HG03196 (cell line): Measurements from ENCODE around the gene NTRK1.

Experiments used
- ATAC-seq: cut with Tn5 transposase; IDR thresholded peaks from one replicate; pipeline ENCODE4 v1.9.1; 2021; ENCODE audit not compliant: unreplicated experiment

The NTRK1 gene

GRCh38 chr1:156879876-156880275 lies 19.2 kb downstream of the NTRK1 start:
- ATAC-seq, result no peak

DNA sequence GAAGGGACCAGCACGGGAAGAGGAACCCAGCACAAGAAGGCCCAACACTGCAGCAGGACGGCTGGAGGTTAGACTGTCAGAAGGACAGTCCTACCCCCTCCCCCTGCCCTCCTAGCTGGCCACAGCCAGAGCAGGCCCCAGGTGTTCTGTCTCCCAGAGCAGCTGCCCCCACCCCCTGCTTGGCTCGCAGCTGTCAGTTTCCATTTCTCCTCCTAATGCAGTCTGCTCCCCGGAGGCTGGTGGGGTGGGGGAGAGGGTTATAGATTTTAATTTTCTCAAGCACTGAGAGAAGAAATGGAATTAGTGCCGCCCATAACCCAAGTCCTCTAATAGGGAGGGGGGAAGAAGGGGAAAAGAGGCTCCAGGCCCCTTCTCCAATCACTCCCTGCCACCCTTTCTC lies 19.8 kb downstream of the NTRK1 start:
- no peak for ATAC-seq

- no peak for ATAC-seq
Observed at GRCh38 chr1:156881101-156881500, 20.4 kb downstream of the NTRK1 start.

- ATAC-seq, result no peak
Observed at GRCh38 chr1:156881663-156882062, 21.0 kb downstream of the NTRK1 start.

DNA sequence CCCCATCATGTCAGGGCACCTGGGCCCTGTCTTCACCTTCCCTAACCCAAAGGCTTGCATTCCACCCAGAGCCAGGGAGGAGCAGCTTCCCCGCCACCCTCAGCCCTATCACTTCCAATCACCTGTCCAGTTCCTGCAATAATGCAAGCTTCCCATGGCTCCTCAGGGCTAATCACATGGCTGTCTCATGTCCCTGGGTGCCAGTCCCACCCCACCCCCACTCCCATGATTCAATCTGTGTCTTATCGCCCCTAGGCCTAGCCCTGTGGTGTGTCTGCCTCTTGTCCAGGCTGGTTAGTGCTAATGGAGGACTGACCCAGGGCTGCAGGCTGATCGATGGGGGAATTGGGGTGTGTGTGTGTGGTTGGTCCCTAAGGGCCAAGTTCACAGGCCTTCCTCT lies 21.9 kb downstream of the NTRK1 start:
- no peak for ATAC-seq

DNA sequence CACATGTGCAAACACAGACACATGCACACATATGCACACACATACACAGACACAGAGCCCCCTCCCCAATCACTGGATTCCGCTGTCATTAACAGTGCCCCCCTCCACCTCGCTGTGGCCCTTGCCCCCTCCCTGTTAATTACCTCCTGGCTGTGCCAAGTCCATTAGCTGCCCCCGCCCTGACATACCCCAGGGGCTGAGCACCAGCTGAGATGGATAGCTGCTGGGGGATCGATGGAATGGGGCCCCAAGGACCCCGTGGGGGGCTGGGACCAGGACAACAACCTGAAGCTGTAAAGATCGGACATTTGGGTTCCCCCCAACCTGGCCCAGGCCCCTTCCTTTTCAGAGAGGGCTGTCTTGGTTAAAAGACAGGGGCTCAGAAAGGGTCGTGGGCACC lies 23.3 kb downstream of the NTRK1 start:
- no peak for ATAC-seq

DNA sequence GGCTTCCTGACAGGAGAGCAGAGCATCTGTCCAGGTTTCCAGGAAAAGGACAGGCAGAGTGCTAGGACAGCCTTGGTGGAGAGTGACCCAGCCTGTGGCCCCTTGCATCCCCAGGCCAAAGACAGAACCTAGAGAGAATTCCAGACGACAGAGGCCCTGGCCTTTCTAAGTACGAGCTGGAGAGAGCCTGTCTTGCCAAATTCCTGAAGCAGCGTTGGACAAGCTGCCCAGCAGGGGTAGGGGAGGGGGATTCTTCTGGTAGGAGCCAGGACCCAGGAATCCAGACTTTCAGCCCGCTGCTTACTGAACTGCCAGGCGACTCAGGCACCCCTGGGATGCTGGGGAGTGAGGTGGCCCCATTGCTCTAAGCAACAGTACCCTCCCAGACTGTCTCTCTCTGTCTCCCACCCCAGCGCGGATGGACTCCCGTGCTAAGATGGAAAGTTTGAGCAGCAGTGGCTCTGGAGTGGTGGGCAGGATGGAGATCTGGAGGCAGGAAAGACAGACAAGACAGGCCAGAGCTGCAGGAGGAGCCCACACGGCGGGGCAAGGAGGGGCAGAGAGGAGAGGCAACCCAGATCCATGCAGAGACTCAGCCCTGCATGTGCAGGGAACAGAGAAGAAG lies 24.0 kb downstream of the NTRK1 start:
- ATAC-seq, result no peak

- no peak for ATAC-seq
Observed at GRCh38 chr1:156885314-156885713, 24.6 kb downstream of the NTRK1 start.

DNA sequence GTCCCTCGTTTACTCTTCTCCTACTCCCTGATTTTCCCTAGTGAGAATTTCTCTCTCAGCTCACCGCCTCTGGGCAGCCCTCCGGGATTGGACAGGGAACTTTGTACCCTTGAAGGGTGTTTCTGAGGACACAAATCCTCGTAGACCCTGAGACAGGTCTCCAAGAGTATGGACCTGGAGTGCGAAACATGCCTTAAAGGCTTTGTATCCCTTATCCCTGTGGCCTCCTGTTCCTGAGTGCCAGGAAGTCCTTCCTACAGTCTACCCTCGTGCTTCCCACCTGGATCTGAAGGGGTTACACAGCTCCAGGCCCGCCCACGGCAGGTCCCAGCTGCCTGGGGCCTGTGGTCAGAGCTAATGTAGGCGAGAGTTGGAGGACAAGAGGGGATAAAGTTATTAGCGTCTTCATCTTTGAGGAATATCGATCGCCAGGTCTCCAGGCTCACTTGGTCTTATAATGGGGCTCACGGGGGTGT lies 25.3 kb downstream of the NTRK1 start:
- ATAC-seq, result no peak

DNA sequence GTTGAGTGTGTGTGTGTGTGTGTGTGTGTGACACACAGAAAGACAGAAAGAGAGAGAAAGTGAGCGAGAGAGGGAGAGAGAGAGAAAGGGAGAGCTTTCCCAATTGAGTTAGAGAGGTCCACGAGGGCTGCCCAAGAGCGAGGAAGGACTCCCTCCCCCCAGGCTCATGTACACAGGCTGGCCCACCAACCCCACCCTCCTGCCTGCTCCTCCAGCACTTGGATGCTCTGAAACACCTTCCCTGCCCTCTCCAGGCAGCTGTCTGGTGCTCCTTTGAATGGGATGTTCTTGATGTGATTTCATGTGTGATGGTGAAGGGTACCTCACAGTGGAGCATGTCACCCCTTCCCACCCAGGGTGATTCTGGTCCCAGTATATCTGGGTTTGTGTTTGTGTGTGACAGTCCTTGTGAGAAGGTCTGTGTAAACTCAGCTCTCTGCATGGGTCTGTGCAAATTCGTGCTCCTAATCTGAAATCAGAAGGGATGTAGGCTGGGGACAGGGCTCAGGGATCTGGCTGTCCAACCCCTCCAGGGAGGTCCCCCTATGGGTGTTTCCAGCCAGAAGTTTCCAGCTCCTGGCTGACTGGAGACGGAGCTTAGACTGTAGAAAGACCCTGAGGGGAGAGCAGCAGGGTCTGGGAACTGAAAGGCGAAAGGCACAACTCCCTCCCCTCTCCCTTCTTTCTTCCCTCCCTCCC lies 26.1 kb downstream of the NTRK1 start:
- no peak for ATAC-seq

DNA sequence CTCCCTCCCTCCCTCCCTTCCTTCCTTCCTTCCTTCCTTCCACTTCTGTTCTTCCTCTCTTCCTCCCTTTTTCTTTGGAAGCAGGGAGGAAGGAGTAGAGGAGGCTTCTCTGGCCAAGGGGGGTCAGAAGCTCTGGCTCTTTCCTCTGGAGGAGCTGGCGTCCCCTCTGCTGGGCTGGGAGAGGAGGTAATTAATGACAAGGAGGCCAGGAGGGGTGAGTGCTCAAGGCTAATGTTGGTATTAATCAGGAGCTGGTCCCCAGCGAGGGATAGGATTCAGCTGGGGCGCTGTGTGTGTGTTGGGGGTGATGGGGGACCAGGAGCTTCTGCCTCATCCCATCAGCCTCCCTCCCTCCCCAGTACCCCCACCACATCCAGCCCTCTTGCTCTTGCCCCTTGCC lies 26.7 kb downstream of the NTRK1 start:
- ATAC-seq, result no peak

GRCh38 chr1:156887734-156888133 lies 27.1 kb downstream of the NTRK1 start:
- no peak for ATAC-seq

- no peak for ATAC-seq
Observed at GRCh38 chr1:156889802-156890580, 29.3 kb downstream of the NTRK1 start.

DNA sequence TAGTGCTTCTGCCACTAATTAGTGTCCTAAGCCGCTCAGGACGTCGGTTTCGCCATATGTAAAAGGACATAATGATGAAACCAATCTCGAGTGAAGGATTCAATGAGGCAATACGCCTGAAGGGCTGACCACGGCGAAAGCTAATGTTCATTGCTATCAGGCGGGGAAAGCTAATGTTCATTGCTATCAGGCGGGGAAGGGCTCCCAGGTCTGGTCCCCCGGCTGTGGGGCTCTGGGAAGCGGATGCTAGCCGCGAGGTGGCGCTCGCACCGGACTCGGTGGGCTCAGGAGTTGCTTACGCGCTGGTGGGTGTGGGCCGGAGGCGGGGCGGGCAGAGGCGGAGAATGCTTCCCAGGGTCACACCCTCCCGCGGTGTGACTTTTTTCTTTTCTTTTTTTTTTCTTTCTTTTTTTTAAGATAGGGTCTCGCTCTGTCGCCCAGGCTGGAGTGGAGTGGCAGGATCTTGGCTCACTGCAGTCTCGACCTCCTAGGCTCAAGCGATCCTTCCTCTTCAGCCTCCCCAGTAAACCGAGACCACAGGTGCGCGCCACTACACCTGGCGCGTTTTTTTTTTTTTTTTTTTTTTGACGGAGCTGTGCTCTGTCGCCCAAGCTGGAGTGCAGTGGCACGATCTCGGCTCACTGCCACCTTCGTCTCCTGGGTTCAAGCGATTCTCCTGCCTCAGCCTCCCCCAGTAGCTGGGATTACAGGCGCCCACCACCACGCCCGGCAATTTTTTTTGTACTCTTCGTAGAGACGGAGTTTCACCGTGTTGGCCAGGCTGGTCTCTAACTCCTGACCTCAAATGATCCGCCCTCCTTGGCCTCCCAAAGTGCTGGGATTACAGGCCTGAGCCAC lies 31.8 kb downstream of the NTRK1 start:
- ATAC-seq, result no peak

GRCh38 chr1:156893048-156893953 lies 32.6 kb downstream of the NTRK1 start, which contains the start of gene PEAR1:
PEAR1 (plus strand) TSS chr1:156893718; CDS start chr1:156903927, 10,209 bp downstream.
- ATAC-seq, result no peak

DNA sequence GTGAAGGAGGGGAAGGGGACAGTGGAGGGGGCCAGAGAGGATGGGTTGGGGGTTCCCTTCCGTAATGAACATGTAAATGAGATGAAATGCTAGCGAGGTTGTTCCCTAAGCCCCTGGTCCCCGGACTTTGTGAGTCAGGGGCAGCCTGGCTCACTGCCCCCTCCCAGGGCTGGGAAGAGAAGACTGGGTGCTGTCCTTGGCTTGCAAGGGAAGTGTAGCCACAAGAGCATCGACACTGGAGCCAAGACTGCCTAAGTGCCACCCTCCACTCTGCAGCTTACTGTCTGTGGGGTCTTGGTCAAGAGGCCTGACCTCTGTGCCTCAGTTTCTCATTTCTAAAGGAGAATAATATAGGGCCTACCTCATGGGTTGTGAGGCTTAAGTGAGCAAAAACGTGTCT lies 33.3 kb downstream of the NTRK1 start:
- no peak for ATAC-seq

DNA sequence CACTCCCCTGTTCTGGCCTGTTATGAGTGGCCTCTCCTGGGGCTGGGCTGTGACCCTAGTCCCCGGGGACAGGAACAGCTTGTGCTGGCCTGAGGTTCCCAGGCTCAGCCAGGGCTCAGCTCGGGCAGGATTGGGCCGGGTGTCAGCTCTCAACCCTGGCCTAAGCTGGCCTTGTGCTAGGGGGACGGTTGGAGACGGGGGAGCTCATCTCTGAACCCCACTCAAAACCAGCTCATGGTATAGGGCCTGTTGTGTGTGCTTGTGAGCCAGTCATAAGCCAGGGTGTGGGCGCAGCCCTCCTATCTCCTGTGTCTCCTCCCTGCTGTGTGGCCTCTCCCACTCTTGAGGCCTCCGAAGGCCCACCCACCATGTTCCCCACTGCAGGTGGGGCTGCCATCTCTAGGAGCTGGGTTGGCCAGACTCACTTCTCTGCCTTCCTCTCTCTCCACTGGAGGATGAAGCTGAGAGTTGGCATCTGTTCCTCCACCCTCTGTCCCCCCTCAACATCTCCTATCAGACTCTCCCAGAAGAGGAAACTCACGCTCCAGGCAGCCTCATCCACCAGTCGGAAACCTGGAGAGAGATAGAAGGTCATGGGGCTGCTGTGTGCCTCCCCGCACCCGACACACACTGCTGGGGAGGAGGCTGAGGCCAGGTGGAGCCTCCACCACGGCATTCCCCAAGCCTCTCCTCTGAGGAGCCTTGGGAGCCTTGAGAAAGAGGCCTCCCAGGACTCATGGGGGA lies 34.2 kb downstream of the NTRK1 start:
- no peak for ATAC-seq

DNA sequence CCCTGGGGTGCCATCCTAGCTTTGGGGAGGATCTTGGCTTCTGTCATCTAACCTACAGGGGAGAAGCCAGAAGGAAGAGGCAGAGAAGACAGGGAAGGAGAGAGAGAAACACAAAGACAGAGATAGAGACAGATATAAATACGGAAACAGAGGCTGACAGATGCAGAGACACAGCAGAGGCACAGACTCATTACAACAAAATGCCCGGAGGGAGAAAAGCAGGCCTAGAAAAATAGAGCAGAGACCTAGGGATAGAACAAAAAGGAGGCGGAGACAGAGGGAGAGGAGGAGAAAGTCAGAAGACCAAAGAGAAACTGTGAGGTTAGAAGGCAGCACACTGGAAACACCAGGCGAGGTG lies 34.8 kb downstream of the NTRK1 start:
- no peak for ATAC-seq

DNA sequence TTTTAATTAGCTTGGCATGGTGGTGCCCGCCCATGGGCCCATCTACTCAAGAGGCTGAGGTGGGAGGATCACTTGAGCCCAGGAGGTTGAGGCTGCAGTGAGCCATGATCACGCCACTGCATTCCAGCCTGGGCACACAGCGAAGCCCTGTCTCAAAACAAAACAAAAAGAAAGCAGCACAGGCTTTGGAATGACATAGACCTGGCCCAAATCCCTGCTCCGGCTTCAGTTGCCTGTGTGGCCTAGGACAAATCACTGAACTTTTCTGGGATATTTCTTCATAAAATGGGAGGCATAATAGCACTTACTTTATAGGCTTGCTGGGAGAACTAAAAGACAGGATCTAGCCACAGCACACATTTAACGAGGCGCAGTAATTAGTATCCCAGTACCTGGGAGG lies 35.3 kb downstream of the NTRK1 start:
- ATAC-seq, result no peak
